ENCODE data around the gene ZMYM1.

Gene ZMYM1

GRCh38 chr1:35097224-35097623, 18.0 kb downstream of the ZMYM1 start:
- Histone ChIP-seq H3K36me3 (ENCODE audit: control insufficient read depth, insufficient read depth, low read length) (no peaks in the 10 kb centered on the region), H3K9ac (no peak overlapping the region), H3K4me3 (ENCODE audit: low read depth, low read length) (no peak overlapping the region), H3K27me3 (ENCODE audit: control insufficient read depth, insufficient read depth, low read length) (no peaks in the 10 kb centered on the region), H2AFZ (no peak overlapping the region), H3K79me2 (no peaks in the 10 kb centered on the region), H3K9me3 (ENCODE audit: control insufficient read depth, low read length) (no peaks in the 10 kb centered on the region), H3K4me2 (ENCODE audit: low read length) (no peak overlapping the region), H3K27ac (no peak overlapping the region), H3K4me1 (no peaks in the 10 kb centered on the region)
- TF ChIP-seq CTCF (IDR thresholded peaks at IDR 0.05): no peak

- Histone ChIP-seq H3K4me2 (ENCODE audit: low read length) (no peak overlapping the region), H3K79me2 (no peaks in the 10 kb centered on the region), H3K4me1 (no peaks in the 10 kb centered on the region), H3K36me3 (ENCODE audit: control insufficient read depth, insufficient read depth, low read length) (no peaks in the 10 kb centered on the region), H3K9ac (no peak overlapping the region), H3K4me3 (ENCODE audit: low read depth, low read length) (no peak overlapping the region), H3K27ac (no peak overlapping the region), H2AFZ (no peak overlapping the region), H3K9me3 (ENCODE audit: control insufficient read depth, low read length) (no peaks in the 10 kb centered on the region), H3K27me3 (ENCODE audit: control insufficient read depth, insufficient read depth, low read length) (no peaks in the 10 kb centered on the region)
- TF ChIP-seq CTCF (IDR thresholded peaks at IDR 0.05): no peak
Measured at GRCh38 chr1:35111106-35111505, 31.9 kb downstream of the ZMYM1 start.

- H3K9me3 ChIP-seq (ENCODE audit: control insufficient read depth, low read length): no peaks in the 10 kb centered on the region
- H3K4me2 ChIP-seq (ENCODE audit: low read length): no peak overlapping the region
- H3K36me3 ChIP-seq (ENCODE audit: control insufficient read depth, insufficient read depth, low read length): no peaks in the 10 kb centered on the region
- no peaks in the 10 kb centered on the region for H3K79me2 ChIP-seq
- no peaks in the 10 kb centered on the region for H3K27me3 ChIP-seq (ENCODE audit: control insufficient read depth, insufficient read depth, low read length)
- H3K27ac ChIP-seq: no peak overlapping the region
- H3K9ac ChIP-seq: no peak overlapping the region
- no peaks in the 10 kb centered on the region for H3K4me1 ChIP-seq
- H3K4me3 ChIP-seq (ENCODE audit: low read depth, low read length): no peak overlapping the region
- no peak overlapping the region for H2AFZ ChIP-seq
- no peak for TF ChIP-seq CTCF (IDR thresholded peaks at IDR 0.05)
Measured at GRCh38 chr1:35112668-35113067, 33.5 kb downstream of the ZMYM1 start.

GRCh38 chr1:35115459-35116383, 36.5 kb downstream of the ZMYM1 start:
- Histone ChIP-seq H3K36me3 (ENCODE audit: control insufficient read depth, insufficient read depth, low read length) (no peaks in the 10 kb centered on the region), H3K9ac (no peak overlapping the region), H3K27me3 (ENCODE audit: control insufficient read depth, insufficient read depth, low read length) (no peaks in the 10 kb centered on the region), H2AFZ (no peak overlapping the region), H3K4me3 (ENCODE audit: low read depth, low read length) (no peak overlapping the region), H3K27ac (no peak overlapping the region), H3K4me1 (no peaks in the 10 kb centered on the region), H3K79me2 (no peaks in the 10 kb centered on the region), H3K9me3 (ENCODE audit: control insufficient read depth, low read length) (no peaks in the 10 kb centered on the region), H3K4me2 (ENCODE audit: low read length) (no peak overlapping the region)
- TF ChIP-seq CTCF (IDR thresholded peaks at IDR 0.05): no peak

All from parathyroid adenoma (tissue), 2 donors.